ENCODE data around the gene SELPLG. TPM values are rescaled to one million over a fixed set of nuclear protein-coding genes. Genes with fewer than 3 reads are reported as not detected.

SELPLG gene
- total and polyA plus RNA-seq, 2 experiments from 2014 or later, result 1.4 to 3.5 TPM

GRCh38 chr12:108603743-108604142 lies 30.0 kb downstream of the SELPLG start:
- no peak overlapping the region for H3K4me3 ChIP-seq
- no peaks in the 10 kb centered on the region for H3K27me3 ChIP-seq
- H3K27ac ChIP-seq, result no peak overlapping the region
- no peaks in the 10 kb centered on the region for H3K36me3 ChIP-seq
- TF ChIP-seq, protein P1, sequence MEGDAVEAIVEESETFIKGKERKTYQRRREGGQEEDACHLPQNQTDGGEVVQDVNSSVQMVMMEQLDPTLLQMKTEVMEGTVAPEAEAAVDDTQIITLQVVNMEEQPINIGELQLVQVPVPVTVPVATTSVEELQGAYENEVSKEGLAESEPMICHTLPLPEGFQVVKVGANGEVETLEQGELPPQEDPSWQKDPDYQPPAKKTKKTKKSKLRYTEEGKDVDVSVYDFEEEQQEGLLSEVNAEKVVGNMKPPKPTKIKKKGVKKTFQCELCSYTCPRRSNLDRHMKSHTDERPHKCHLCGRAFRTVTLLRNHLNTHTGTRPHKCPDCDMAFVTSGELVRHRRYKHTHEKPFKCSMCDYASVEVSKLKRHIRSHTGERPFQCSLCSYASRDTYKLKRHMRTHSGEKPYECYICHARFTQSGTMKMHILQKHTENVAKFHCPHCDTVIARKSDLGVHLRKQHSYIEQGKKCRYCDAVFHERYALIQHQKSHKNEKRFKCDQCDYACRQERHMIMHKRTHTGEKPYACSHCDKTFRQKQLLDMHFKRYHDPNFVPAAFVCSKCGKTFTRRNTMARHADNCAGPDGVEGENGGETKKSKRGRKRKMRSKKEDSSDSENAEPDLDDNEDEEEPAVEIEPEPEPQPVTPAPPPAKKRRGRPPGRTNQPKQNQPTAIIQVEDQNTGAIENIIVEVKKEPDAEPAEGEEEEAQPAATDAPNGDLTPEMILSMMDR (IDR thresholded peaks at IDR 0.05; ENCODE audit: low read depth, low read length), result no peak
- H3K9me3 ChIP-seq (ENCODE audit: low read depth), result no peaks in the 10 kb centered on the region
- DNase-seq (ENCODE audit: low read depth in 1 of 2, low spot score in 1 of 2), result no peak
- no peaks in the 10 kb centered on the region for H3K4me1 ChIP-seq (ENCODE audit: low read depth)

DNA sequence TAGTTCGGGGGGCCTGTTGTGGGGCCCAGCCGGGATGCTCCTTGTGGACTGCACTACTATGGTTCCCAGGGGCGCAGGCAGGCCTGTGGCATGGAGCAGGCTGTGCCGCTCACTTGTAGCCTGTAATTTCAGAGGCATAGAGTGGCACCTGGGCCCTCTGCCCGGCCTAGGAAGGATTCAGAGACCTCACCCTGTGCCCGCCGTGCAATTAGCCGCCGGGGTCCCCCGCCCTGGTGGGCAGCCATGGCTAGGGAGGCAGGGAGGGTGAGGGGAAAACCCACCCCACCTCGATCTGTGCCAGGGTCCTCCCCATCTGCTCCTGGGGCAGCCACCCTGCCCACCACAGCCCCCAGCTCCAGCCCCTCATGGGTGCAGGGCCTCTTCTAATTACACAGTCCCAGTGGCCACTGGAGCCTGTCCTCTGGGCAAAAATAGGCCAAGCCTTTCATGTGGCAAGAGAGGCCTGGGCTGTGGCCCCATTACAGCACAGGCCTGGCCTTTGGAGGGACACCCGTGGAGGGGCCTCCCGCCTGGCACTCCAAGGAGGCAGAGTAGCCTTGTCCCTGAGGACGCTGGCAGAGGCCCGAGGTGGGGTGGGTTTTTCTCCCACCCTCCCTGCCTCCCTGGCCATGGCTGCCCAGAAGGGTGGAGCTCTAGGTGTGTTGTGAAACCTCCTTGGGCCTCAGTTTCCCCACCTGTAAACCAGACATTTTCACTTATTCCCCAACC lies 30.6 kb downstream of the SELPLG start:
- DNase-seq (ENCODE audit: low read depth in 1 of 2, low spot score in 1 of 2), result no peak
- no peaks in the 10 kb centered on the region for H3K36me3 ChIP-seq
- no peaks in the 10 kb centered on the region for H3K4me1 ChIP-seq (ENCODE audit: low read depth)
- TF ChIP-seq, protein P1 (IDR thresholded peaks at IDR 0.05; ENCODE audit: low read depth, low read length), result no peak
- no peak overlapping the region for H3K27ac ChIP-seq
- H3K4me3 ChIP-seq, result no peak overlapping the region
- no peaks in the 10 kb centered on the region for H3K9me3 ChIP-seq (ENCODE audit: low read depth)
- H3K27me3 ChIP-seq, result no peaks in the 10 kb centered on the region

GRCh38 chr12:108602209-108602705 lies 31.4 kb downstream of the SELPLG start:
- DNase-seq (ENCODE audit: low read depth in 1 of 2, low spot score in 1 of 2), result no peak
- H3K27ac ChIP-seq, result no peak overlapping the region
- H3K27me3 ChIP-seq, result no peaks in the 10 kb centered on the region
- H3K36me3 ChIP-seq, result no peaks in the 10 kb centered on the region
- H3K4me1 ChIP-seq (ENCODE audit: low read depth), result no peaks in the 10 kb centered on the region
- no peak overlapping the region for H3K4me3 ChIP-seq
- H3K9me3 ChIP-seq (ENCODE audit: low read depth), result no peaks in the 10 kb centered on the region
- TF ChIP-seq, protein P1 (IDR thresholded peaks at IDR 0.05; ENCODE audit: low read depth, low read length), result no peak

- no peaks in the 10 kb centered on the region for H3K9me3 ChIP-seq (ENCODE audit: low read depth)
Observed at GRCh38 chr12:108600702-108601007, 33.0 kb downstream of the SELPLG start.

GRCh38 chr12:108599948-108600701 lies 33.6 kb downstream of the SELPLG start:
- Histone ChIP-seq H3K4me1 (ENCODE audit: low read depth) (no peaks in the 10 kb centered on the region), H3K36me3 (no peaks in the 10 kb centered on the region), H3K9me3 (ENCODE audit: low read depth) (no peaks in the 10 kb centered on the region), H3K27ac (no peak overlapping the region), H3K4me3 (no peak overlapping the region), H3K27me3 (no peaks in the 10 kb centered on the region)
- TF ChIP-seq, protein P1 (IDR thresholded peaks at IDR 0.05; ENCODE audit: low read depth, low read length), result no peak
- no peak for DNase-seq (ENCODE audit: low read depth in 1 of 2, low spot score in 1 of 2)

More at GRCh38 chr12:108600702-108601007, 33.0 kb downstream of the SELPLG start:
- Histone ChIP-seq H3K4me1 (ENCODE audit: low read depth) (no peaks in the 10 kb centered on the region), H3K27me3 (no peaks in the 10 kb centered on the region), H3K36me3 (no peaks in the 10 kb centered on the region), H3K4me3 (no peak overlapping the region), H3K27ac (no peak overlapping the region)
- DNase-seq (ENCODE audit: low read depth in 1 of 2, low spot score in 1 of 2), result no peak
- TF ChIP-seq, protein P1 (IDR thresholded peaks at IDR 0.05; ENCODE audit: low read depth, low read length), result no peak

All from cardiac muscle cell (in vitro differentiated cells and primary cell).